Activated gamma-delta T cell treated with anti-CD3 and anti-CD28 coated beads, Interleukin-2, amount 50 U/mL, for 16 hours (primary cell): Measurements from ENCODE around the gene CCDC185.

Experiments used
- DNase-seq: peaks from one replicate; pipeline ENCODE4 v3.0.0-alpha.2; 2020; ENCODE audit warnings: low read depth

The CCDC185 gene

GRCh38 chr1:223437151-223437550 is 43.9 kb downstream of the CCDC185 start:
- DNase-seq = no peak

GRCh38 chr1:223443397-223443796 is 50.2 kb downstream of the CCDC185 start:
- no peak for DNase-seq

GRCh38 chr1:223444411-223444810 is 51.2 kb downstream of the CCDC185 start:
- no peak for DNase-seq
